Activated T-helper 17 cell treated with anti-CD3 and anti-CD28 coated beads, Interleukin-2, amount 50 U/mL, for 72 hours (primary cell): ENCODE measurements around the gene DNAH5. TPM values are rescaled to one million over a fixed set of nuclear protein-coding genes. Genes with fewer than 3 reads are reported as not detected.
"Not testable (repeated sequence)": the region's sequence is repeated elsewhere in the genome, so short reads cannot be mapped to it uniquely, and the experiment has no call there.

Source experiments
- ATAC-seq: fragments of 150-1000 bp; cut with Tn5 transposase; replicated peaks from 2 replicates; pipeline ENCODE4 v1.10.0; 2021; ENCODE audit warnings: mild to moderate bottlenecking, moderate library complexity
- H3K27ac Mint-ChIP-seq: one replicate; pipeline ENCODE4 v1.8.0; 2022; ENCODE audit warnings: mixed read lengths
- H3K27me3 Mint-ChIP-seq: one replicate; pipeline ENCODE4 v1.8.0; 2022; ENCODE audit warnings: mixed read lengths
- H3K36me3 Mint-ChIP-seq: one replicate; pipeline ENCODE4 v1.8.0; 2022; ENCODE audit warnings: low read depth, mild to moderate bottlenecking, mixed read lengths
- H3K4me1 Mint-ChIP-seq: one replicate; pipeline ENCODE4 v1.8.0; 2022; ENCODE audit warnings: mixed read lengths
- H3K4me3 Mint-ChIP-seq: one replicate; pipeline ENCODE4 v1.8.0; 2022; ENCODE audit warnings: mild to moderate bottlenecking, mixed read lengths
- H3K9me3 Mint-ChIP-seq: one replicate; pipeline ENCODE4 v1.8.0; 2022; ENCODE audit warnings: mixed read lengths
- total RNA-seq, 2 donors: library from RNA; stranded (reverse); gene quantifications; one replicate each; pipeline ENCODE4 v1.2.3, GENCODE V29; 2022

Gene DNAH5
- total RNA-seq, 2 donors from 2014 or later = not detected

DNA sequence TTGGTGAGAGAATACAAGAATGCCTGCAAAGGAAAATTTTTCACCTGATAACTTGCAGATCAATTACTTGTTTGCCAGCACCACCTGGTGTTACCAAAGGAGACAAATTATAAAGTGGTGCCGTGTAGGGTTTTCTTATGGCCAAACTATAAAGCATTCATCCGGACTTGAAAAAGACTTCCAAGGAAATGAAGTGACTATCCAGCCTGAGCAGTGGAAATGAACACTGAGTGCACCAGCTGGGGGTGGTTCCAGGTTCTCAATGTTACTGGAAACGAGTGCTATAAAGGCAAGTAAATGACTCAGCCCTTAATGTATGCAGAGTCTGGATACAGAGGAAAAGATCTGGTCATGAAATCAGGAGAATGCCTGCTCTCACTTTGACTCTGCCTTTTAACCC, 113.1 kb downstream of the DNAH5 start:
- H3K36me3 Mint-ChIP-seq = no peaks in the 10 kb centered on the region
- no peaks in the 10 kb centered on the region for H3K4me1 Mint-ChIP-seq
- peaks cover 33% of the 10 kb centered on the region for H3K9me3 Mint-ChIP-seq
- no peak overlapping the region for H3K27ac Mint-ChIP-seq
- no peaks in the 10 kb centered on the region for H3K27me3 Mint-ChIP-seq
- no peak overlapping the region for H3K4me3 Mint-ChIP-seq
- ATAC-seq = no peak

DNA sequence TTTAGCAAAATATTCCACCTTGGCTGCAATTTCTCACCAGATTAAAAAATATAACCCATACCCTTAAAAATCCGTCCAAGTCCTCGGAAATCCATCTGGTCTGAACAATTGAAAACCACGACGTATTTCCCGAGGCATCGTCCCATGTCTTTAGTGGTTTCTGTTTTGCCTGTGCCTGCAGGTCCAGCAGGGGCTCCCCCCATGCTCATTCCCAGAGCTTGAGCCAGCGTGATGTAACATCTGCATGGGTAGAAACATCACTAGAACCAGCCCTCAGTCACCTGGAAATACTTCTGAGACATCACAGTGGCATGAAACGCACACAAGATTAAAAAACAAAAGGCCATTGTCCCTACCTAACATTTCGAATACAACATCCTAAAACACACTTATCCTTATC, 114.0 kb downstream of the DNAH5 start:
- H3K4me1 Mint-ChIP-seq = no peaks in the 10 kb centered on the region
- H3K9me3 Mint-ChIP-seq = peaks cover 29% of the 10 kb centered on the region
- no peaks in the 10 kb centered on the region for H3K36me3 Mint-ChIP-seq
- H3K27me3 Mint-ChIP-seq = no peaks in the 10 kb centered on the region
- no peak overlapping the region for H3K27ac Mint-ChIP-seq
- ATAC-seq = no peak
- H3K4me3 Mint-ChIP-seq = no peak overlapping the region

DNA sequence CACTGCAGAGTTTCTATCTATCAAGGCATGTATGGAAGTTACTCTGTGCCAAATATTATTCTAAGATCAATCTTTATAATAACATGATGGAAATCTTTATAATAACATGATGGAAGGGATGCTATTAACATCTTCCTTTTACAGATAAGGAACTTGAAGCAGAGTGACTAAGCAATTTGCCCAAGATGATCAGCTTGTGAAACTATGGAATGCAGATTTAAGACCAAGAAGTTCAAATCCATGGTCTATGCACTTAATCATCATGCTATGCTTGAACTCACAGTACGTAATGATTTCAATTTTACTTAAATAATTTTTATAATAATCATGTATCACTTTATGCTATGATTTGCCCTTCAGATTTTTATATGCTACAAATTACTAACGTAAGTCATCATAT, 123.1 kb downstream of the DNAH5 start:
- Mint-ChIP-seq H3K4me1 (no peaks in the 10 kb centered on the region), H3K9me3 (peaks cover 4% of the 10 kb centered on the region), H3K36me3 (no peaks in the 10 kb centered on the region), H3K4me3 (no peak overlapping the region), H3K27ac (no peak overlapping the region), H3K27me3 (no peaks in the 10 kb centered on the region)
- ATAC-seq = no peak

DNA sequence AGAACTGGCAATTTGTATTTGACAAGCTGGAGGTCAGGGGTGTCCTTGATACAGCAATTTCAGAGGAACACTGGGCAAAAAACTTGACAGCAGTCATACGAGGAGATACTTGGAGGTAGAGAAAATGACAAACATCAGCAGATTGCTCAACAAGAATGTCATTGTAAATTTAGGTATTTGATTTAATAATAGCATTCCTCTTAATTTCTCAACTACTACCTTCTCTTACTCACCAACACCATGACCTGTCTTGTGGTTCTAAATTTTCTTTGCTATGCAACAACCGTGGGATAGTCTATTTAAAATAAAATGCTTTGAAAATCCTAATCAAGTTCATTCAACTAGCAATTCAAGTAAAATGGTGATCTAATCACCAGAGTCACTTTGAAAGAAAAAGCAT, 128.4 kb downstream of the DNAH5 start:
- Mint-ChIP-seq H3K4me3 (no peak overlapping the region), H3K27me3 (no peaks in the 10 kb centered on the region), H3K9me3 (no peaks in the 10 kb centered on the region), H3K27ac (no peak overlapping the region), H3K4me1 (no peaks in the 10 kb centered on the region), H3K36me3 (no peaks in the 10 kb centered on the region)
- no peak for ATAC-seq

DNA sequence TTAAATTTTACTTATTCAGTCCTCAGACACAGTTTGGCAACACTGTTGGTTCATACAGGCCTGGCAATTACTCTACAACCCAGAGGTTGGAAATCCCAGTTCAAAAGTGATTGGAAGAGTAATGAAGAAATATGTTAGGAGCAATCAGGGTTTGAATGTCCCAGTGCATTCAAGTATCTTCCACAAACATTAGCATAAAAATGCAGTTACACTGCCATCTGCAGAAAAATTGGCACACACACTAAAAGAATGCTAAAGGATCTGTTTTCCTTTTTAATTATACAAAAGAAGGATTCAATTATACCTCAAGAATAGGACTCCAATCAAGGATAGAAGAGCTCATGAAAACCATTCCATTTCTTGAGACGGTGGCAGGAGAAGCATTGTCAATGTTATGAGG, 130.2 kb downstream of the DNAH5 start:
- H3K36me3 Mint-ChIP-seq = no peaks in the 10 kb centered on the region
- no peak overlapping the region for H3K27ac Mint-ChIP-seq
- no peak for ATAC-seq
- H3K4me3 Mint-ChIP-seq = no peak overlapping the region
- no peaks in the 10 kb centered on the region for H3K4me1 Mint-ChIP-seq
- H3K27me3 Mint-ChIP-seq = no peaks in the 10 kb centered on the region
- H3K9me3 Mint-ChIP-seq = no peaks in the 10 kb centered on the region

DNA sequence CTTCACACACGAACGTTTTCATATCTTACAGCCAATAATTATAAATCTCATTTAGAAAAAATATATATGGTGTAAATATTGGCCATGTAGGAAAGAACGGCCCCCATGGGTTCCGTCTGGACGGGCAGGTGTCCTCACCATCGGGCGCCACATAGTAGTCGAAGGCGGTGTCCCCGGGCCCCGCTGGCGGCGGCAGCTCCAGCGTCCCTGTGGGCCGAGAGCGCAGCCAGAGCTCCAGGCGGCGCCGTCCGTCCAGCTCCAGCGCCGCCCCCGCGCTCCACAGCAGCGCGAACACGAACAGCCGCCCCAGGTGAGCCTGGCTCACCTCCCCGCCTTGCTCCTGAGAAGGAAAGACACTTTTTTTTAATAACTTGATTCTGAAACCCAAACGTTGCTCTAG, 134.6 kb downstream of the DNAH5 start:
- ATAC-seq = no peak
- Mint-ChIP-seq H3K27ac (no peak overlapping the region), H3K4me1 (no peaks in the 10 kb centered on the region), H3K4me3 (no peak overlapping the region), H3K36me3 (no peaks in the 10 kb centered on the region), H3K27me3 (no peaks in the 10 kb centered on the region), H3K9me3 (peaks cover 9% of the 10 kb centered on the region)

DNA sequence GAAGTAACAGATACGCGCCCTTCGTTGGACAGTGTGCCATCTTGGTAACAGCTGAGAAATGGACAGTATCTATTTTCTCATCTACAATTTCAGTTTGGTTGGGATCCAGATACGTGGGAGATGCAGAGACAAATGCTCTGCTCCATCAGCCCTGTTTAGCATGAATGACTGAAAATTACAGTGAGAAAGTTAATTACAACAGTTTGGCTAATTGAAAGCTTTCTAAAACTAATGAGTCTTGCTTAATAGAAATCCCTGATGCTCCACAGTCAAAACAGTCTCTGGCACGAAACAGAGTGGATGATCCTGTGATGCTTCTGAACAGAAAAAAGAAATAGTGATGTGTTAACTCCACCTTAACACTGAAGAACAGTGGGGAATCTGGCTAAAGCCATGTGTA, 140.2 kb downstream of the DNAH5 start:
- Mint-ChIP-seq H3K4me1 (no peaks in the 10 kb centered on the region), H3K27me3 (no peaks in the 10 kb centered on the region), H3K27ac (no peak overlapping the region), H3K36me3 (no peaks in the 10 kb centered on the region), H3K4me3 (no peak overlapping the region), H3K9me3 (peaks cover 22% of the 10 kb centered on the region)
- ATAC-seq = no peak

DNA sequence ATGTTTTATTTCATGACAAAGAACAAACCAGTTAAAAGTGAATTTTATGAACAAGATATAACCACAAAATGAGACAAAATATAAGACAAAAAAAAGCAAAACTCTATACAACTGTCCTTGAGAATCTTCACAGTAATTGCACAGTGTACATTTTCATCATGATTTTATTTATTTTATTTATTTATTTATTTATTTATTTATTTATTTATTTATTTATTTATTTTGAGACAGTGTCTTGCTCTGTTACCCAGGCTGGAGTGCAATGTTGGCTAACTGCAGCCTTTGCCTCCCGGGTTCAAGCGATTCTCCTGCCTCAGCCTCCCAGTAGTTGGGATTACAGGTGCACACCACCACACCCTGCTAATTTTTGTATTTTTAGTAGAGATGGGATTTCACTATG, 145.9 kb downstream of the DNAH5 start:
- not testable (repeated sequence) for H3K27ac Mint-ChIP-seq, H3K27me3 Mint-ChIP-seq, ATAC-seq, H3K4me3 Mint-ChIP-seq, H3K4me1 Mint-ChIP-seq, H3K36me3 Mint-ChIP-seq
- H3K9me3 Mint-ChIP-seq = peaks cover 13% of the 10 kb centered on the region

DNA sequence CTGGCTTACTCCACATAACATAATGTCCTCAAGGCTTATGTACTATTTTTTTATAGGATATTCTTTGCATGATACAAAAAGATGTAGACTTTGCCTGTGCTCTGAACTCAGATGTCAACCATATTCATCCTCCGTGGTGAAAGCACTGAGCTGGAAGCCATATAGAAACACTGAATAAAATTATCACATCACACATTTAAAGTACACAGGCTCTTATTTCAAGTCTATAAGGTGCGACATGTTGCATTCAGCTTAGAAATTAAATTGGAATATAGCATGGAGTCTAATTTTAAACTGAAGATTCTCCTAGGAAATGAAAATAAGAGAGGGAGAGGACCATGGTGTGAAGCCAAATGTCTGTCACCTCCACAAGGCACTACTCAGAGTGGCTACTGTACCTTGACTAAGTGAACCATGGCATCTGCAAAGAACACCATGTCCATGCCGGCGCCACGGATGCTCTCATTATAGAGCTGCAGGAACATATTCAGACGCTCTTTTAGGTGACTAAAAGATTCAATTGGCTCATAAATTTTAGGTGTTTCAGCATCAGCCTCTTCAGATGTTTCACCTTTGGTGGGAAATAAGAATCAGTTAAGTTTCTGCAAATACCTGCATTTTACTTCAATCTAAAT, 158.6 kb downstream of the DNAH5 start:
- H3K9me3 Mint-ChIP-seq = peaks cover 10% of the 10 kb centered on the region
- H3K4me3 Mint-ChIP-seq = no peak overlapping the region
- no peak overlapping the region for H3K27ac Mint-ChIP-seq
- no peaks in the 10 kb centered on the region for H3K4me1 Mint-ChIP-seq
- H3K27me3 Mint-ChIP-seq = no peaks in the 10 kb centered on the region
- ATAC-seq = no peak
- no peaks in the 10 kb centered on the region for H3K36me3 Mint-ChIP-seq

DNA sequence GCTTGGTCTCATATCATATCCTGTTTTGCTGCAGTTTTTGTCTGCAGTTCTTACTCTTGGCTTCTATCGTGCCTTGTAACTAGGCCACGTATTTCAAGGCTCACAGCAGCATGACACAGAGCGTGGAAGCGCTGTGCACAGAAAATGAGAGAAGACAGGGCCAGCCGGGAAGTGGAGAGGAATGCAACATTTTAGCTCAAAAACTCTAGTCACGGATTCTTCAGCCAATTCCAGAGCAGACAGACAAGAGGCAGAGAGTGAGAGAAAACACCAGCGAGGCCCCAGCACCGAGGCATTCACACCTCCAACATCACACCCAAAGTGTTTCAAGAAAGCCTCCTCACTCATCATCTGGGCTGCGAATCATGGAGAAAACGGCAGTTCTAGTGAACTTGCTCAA, 160.8 kb downstream of the DNAH5 start:
- ATAC-seq = no peak
- H3K4me1 Mint-ChIP-seq = no peaks in the 10 kb centered on the region

DNA sequence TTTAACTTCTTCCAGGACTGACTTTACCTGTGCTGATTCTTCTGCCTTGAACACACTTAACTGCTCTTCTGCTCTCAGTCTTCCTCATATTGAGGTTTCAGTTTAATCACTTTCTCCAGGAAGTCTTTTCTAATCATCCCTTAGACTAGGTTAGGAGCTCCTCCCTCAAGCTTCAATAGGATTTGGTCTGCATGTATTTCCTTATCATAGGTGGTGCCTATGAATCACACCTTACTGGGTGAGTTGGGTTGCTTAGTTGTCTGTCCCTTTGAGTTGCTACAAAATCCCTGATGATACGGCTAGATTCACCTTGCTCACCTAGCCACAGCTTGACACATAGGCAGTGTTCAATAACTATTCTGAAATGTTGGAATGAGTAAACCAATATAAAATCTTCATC, 164.4 kb downstream of the DNAH5 start:
- no peak overlapping the region for H3K4me3 Mint-ChIP-seq
- H3K36me3 Mint-ChIP-seq = no peaks in the 10 kb centered on the region
- H3K27me3 Mint-ChIP-seq = no peaks in the 10 kb centered on the region
- H3K4me1 Mint-ChIP-seq = no peaks in the 10 kb centered on the region
- no peak overlapping the region for H3K27ac Mint-ChIP-seq
- no peak for ATAC-seq
- H3K9me3 Mint-ChIP-seq = peaks cover 13% of the 10 kb centered on the region

More for the DNA sequence above, 160.8 kb downstream of the DNAH5 start:
- Mint-ChIP-seq H3K4me3 (no peak overlapping the region), H3K36me3 (no peaks in the 10 kb centered on the region), H3K27me3 (no peaks in the 10 kb centered on the region), H3K9me3 (peaks cover 13% of the 10 kb centered on the region), H3K27ac (no peak overlapping the region)

DNA sequence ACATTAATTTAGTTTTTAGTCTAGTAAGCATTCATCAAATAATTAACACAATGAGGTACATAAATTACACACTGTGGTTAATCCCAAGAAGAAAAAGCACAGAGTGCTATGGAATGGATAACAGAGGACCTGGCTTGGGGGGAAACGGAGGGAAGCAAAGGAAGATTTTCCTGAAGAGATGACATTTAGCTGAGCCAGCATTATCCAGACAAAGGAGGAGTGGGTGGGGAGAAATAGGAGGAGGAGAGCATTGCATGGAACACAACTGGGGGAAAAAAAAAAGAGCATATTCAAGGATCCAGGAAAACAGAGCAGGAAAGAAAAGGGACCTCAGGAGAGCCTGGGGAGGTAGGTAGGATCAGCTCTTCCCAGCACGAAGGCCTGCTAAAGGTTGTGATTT, 170.8 kb downstream of the DNAH5 start:
- Mint-ChIP-seq H3K4me1 (no peaks in the 10 kb centered on the region), H3K27me3 (no peaks in the 10 kb centered on the region), H3K27ac (no peak overlapping the region), H3K36me3 (no peaks in the 10 kb centered on the region), H3K4me3 (no peak overlapping the region), H3K9me3 (peaks cover 20% of the 10 kb centered on the region)
- ATAC-seq = no peak

DNA sequence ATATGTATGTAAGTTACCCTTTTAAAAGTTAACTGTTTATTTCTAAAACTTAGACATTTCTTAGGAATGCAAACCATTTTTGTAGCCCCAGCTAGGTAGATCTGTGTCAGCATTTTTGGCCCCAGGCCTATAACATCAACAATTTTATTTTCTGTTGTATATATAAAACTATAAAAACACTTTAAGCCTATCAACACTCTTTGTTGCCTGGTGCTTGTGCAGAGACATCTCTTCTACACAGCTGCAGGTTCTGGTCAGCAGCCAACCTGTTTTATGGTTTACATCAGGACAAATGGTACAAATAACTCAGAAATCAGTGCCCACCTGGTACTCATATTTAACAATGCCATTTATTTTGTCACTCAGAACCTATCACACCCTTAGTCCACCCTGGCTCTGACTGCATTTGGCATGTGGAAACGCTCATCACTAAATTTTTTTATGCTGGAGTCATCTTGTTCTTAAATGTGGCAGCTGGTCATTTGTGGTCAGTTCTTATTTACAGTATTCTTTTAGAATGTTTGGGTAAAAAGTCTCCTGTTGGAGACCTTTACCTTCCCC, 173.4 kb downstream of the DNAH5 start:
- H3K27me3 Mint-ChIP-seq = no peaks in the 10 kb centered on the region
- ATAC-seq = no peak
- H3K4me3 Mint-ChIP-seq = no peak overlapping the region
- H3K9me3 Mint-ChIP-seq = peaks cover 20% of the 10 kb centered on the region
- H3K36me3 Mint-ChIP-seq = no peaks in the 10 kb centered on the region
- no peak overlapping the region for H3K27ac Mint-ChIP-seq
- H3K4me1 Mint-ChIP-seq = no peaks in the 10 kb centered on the region

DNA sequence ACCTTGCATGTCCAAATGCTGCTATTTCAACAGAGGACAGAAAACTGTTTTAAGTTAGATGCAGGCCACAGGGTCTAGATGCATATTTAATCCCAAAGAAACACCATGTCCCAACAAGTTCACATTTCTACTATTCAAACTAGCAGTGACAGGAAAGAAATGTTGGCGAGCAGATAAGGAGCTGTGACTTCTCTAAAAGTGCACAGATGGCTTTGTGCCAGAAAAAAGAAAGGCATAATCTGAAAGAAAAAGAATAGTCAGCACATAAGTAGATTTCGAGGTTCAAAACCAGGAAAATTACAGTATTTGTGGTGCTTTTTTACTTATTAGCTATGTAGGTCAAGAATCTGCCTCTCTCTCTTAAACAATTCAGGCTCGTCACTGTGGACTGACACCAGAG, 178.3 kb downstream of the DNAH5 start:
- Mint-ChIP-seq H3K27ac (no peak overlapping the region), H3K4me3 (no peak overlapping the region), H3K9me3 (peaks cover 12% of the 10 kb centered on the region), H3K36me3 (no peaks in the 10 kb centered on the region), H3K27me3 (no peaks in the 10 kb centered on the region), H3K4me1 (no peaks in the 10 kb centered on the region)
- ATAC-seq = no peak

DNA sequence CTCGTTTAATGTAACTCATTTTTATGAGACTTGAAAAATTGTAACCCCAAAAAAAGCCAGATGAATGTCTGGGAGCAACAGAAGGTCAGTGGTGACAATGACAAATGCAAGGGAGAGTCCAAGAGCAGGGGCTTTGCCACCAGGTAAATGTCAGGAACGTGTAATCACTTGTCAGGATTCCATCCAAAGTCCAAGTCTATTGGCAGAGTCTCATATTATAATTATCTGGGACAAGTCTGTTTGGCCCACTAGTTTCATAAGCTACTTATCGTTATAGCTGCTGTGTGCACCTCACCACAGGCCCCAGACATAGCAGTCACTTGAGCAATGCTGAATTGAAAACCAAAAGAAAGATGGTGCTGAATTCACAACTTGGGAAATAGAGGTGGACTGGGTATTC, 180.8 kb downstream of the DNAH5 start:
- Mint-ChIP-seq H3K27ac (no peak overlapping the region), H3K36me3 (no peaks in the 10 kb centered on the region), H3K27me3 (no peaks in the 10 kb centered on the region), H3K9me3 (peaks cover 8% of the 10 kb centered on the region), H3K4me3 (no peak overlapping the region), H3K4me1 (no peaks in the 10 kb centered on the region)
- no peak for ATAC-seq

DNA sequence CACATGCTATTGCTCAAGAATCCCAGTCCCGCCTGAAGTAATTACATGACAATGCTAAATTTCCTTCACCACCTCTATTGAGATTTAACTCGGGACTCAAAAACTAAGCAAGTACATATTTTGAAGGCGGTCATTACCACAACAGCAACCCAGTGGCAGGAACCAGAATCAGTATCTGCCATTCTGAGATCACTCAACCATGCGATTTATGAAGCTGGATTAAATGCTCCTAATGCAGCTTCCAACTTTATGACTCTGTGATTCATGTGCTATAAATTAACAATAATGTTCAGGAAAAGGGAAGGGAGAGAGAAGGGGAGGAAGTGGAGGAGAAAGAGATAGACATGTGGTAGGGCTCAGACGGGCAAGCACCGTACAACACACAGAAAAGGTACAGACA, 194.7 kb downstream of the DNAH5 start:
- Mint-ChIP-seq H3K27ac (no peak overlapping the region), H3K4me3 (no peak overlapping the region), H3K4me1 (no peaks in the 10 kb centered on the region), H3K36me3 (no peaks in the 10 kb centered on the region), H3K27me3 (no peaks in the 10 kb centered on the region), H3K9me3 (peaks cover 4% of the 10 kb centered on the region)
- no peak for ATAC-seq
